ENCODE results near the gene SLC9A8. TPM values are rescaled to one million over a fixed set of nuclear protein-coding genes. Genes with fewer than 3 reads are reported as not detected.

SLC9A8 gene
- total and polyA plus RNA-seq, 9 of the 15 experiments (the other 6 are each of a cell fraction or from before 2014, with no cell fraction given) = 0.56 to 9.7 (median 5.0) TPM

GRCh38 chr20:49785852-49786175 lies 26.8 kb upstream of the SLC9A8 start:
- FAIRE-seq = peak; percentile 71
- no TSS peak for BruUV-seq (replicated peaks)
- TF ChIP-seq, protein P1, sequence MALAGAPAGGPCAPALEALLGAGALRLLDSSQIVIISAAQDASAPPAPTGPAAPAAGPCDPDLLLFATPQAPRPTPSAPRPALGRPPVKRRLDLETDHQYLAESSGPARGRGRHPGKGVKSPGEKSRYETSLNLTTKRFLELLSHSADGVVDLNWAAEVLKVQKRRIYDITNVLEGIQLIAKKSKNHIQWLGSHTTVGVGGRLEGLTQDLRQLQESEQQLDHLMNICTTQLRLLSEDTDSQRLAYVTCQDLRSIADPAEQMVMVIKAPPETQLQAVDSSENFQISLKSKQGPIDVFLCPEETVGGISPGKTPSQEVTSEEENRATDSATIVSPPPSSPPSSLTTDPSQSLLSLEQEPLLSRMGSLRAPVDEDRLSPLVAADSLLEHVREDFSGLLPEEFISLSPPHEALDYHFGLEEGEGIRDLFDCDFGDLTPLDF (CRISPR knock-in tag; IDR thresholded peaks at IDR 0.05) = no peak
- TF ChIP-seq ZNF79 (CRISPR knock-in tag; IDR thresholded peaks at IDR 0.05; ENCODE audit: low read depth) (no peak), DMBX1 (CRISPR knock-in tag; IDR thresholded peaks at IDR 0.05; ENCODE audit: borderline replicate concordance) (no peak), LEF1 (IDR thresholded peaks at IDR 0.05) (0 out of 2 replicates have a peak, but pooled peaks have one; percentile 41), ZFP1 (CRISPR knock-in tag; IDR thresholded peaks at IDR 0.05) (no peak), NR3C1 (CRISPR knock-in tag; IDR thresholded peaks at IDR 0.05) (no peak), SAP30 (IDR thresholded peaks at IDR 0.05; ENCODE audit: borderline replicate concordance, insufficient read depth, low read depth, low read length, poor library complexity, severe bottlenecking) (no peak), TCF3 (CRISPR knock-in tag; IDR thresholded peaks at IDR 0.05) (0 out of 2 replicates have a peak, but pooled peaks have one; percentile 17), FIP1L1 (IDR thresholded peaks at IDR 0.05; ENCODE audit: low read depth, low read length, poor library complexity, severe bottlenecking) (no peak), JUNB (CRISPR knock-in tag; conservative IDR thresholded peaks at IDR 0.05) (no peak), ZNF740 (CRISPR knock-in tag; IDR thresholded peaks at IDR 0.05) (no peak), ZNF740 (tag; IDR thresholded peaks at IDR 0.05) (no peak), XRCC3 (IDR thresholded peaks at IDR 0.05) (no peak), GTF2F1 (IDR thresholded peaks at IDR 0.05; ENCODE audit: low read depth, low read length) (no peak), ZBTB11 (CRISPR knock-in tag; IDR thresholded peaks at IDR 0.05) (peak in 1 of 3 experiments; percentile 20; a peak in 1 of 6 replicates)
- TF ChIP-seq, protein P2, sequence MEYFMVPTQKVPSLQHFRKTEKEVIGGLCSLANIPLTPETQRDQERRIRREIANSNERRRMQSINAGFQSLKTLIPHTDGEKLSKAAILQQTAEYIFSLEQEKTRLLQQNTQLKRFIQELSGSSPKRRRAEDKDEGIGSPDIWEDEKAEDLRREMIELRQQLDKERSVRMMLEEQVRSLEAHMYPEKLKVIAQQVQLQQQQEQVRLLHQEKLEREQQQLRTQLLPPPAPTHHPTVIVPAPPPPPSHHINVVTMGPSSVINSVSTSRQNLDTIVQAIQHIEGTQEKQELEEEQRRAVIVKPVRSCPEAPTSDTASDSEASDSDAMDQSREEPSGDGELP (CRISPR knock-in tag; IDR thresholded peaks at IDR 0.05; ENCODE audit: borderline replicate concordance) = 0 out of 2 replicates have a peak, but pooled peaks have one; percentile 31

More at GRCh38 chr20:49785852-49786175, 26.8 kb upstream of the SLC9A8 start:
- no peaks in the 10 kb centered on the region for H3K79me2 ChIP-seq (ENCODE audit: control insufficient read depth, insufficient read depth, low read length)
- peak overlapping the region; percentile 80 for H3K27ac ChIP-seq (ENCODE audit: extremely low read depth, low read depth, low read length)
- ATAC-seq (peak; percentile 51), DNase-seq (ENCODE audit: extremely low read depth in 1 of 4, low spot score in 3 of 4) (peak in 2 of 4 experiments; percentile 52 to 68)
- H3K27me3 ChIP-seq (ENCODE audit: control insufficient read depth in 2 of 2, insufficient read depth in 2 of 2, low read length in 2 of 2) = no peaks in the 10 kb centered on the region
- ChIA-PET CTCF (ENCODE audit: low intra/inter-chr PET ratio) (no interaction called here), POLR2A (interaction anchor here (0.5 to 1.0 kb wide), 8 partner anchors 9 to 157 kb away, joined by 3 read pairs; partner anchors contain the start of gene B4GALT5)
- no peaks in the 10 kb centered on the region for H3K9me3 ChIP-seq (replicated peaks; ENCODE audit: control insufficient read depth, insufficient read depth, low read depth, low read length)
- no peaks in the 10 kb centered on the region for H3K9me1 ChIP-seq (ENCODE audit: control insufficient read depth, insufficient read depth, low read length)
- in situ Hi-C loops (cut with MboI) (no loop called here), intact Hi-C loops (cut with micrococcal nuclease) (no loop called here)
- no peaks in the 10 kb centered on the region for H4K20me1 ChIP-seq (replicated peaks; ENCODE audit: control insufficient read depth, insufficient read depth, low read length)
- peaks cover 23 to 39% of the 10 kb centered on the region in 2 experiments for H3K4me1 ChIP-seq (replicated peaks in 1 of 2; ENCODE audit: control insufficient read depth in 2 of 2, insufficient read depth in 2 of 2, low read length in 2 of 2)
- H2AFZ ChIP-seq (ENCODE audit: low read depth, low read length) = peak overlapping the region; percentile 99
- no peak overlapping the region for H3K4me3 ChIP-seq
- 49% methylated on average over 4 of the region's 4 CpGs for WGBS (ENCODE audit: insufficient coverage, low coverage, missing lambda C conversion rate)
- no peaks in the 10 kb centered on the region for H3K36me3 ChIP-seq (ENCODE audit: control insufficient read depth, insufficient read depth, low read length)
- H3K9ac ChIP-seq (ENCODE audit: insufficient read depth in 1 of 2, low read depth in 2 of 2, low read length in 2 of 2) = peak overlapping the region; percentile 23 to 63; a peak in 3 of 4 replicates
- peak overlapping the region; percentile 61 for H3K4me2 ChIP-seq (ENCODE audit: insufficient read depth, low read length)

All from K562 (cell line).